Mucosa of rectum (tissue), 2 donors: ENCODE data around the gene DENND4A.

Source experiments
- H3K27ac ChIP-seq, 2 donors: one replicate each; pipeline ENCODE4 v1.7.0; 2013; ENCODE audit warnings: inconsistent platforms in 2 of 2, low read depth in 2 of 2, low read length in 2 of 2
- H3K27me3 ChIP-seq, 2 donors: one replicate each; pipeline ENCODE4 v1.7.0; 2013; ENCODE audit warnings: low read length in 2 of 2; ENCODE audit not compliant: control insufficient read depth in 2 of 2, insufficient read depth in 2 of 2
- H3K36me3 ChIP-seq, 2 donors: one replicate each; pipeline ENCODE4 v1.7.0; 2013; ENCODE audit warnings: low read length in 2 of 2; ENCODE audit not compliant: control insufficient read depth in 2 of 2, insufficient read depth in 2 of 2
- H3K4me1 ChIP-seq, 2 donors: one replicate each; pipeline ENCODE4 v1.7.0; 2013; ENCODE audit warnings: low read length in 2 of 2, mild to moderate bottlenecking in 1 of 2; ENCODE audit not compliant: control insufficient read depth in 2 of 2, insufficient read depth in 2 of 2
- H3K4me3 ChIP-seq, 2 donors: one replicate each; pipeline ENCODE4 v1.7.0; 2013; ENCODE audit warnings: low read length in 2 of 2
- H3K9ac ChIP-seq, 2 donors: one replicate each; pipeline ENCODE4 v1.7.0; 2013; ENCODE audit warnings: low read length in 2 of 2, low read depth in 1 of 2, mild to moderate bottlenecking in 1 of 2
- H3K9me3 ChIP-seq, 2 donors: one replicate each; pipeline ENCODE4 v1.7.0; 2013; ENCODE audit warnings: low read length in 2 of 2; ENCODE audit not compliant: control insufficient read depth in 2 of 2
- donor health status: healthy.
- donor health status: Normal muscosa, but diverticular disease.

The DENND4A gene

DNA sequence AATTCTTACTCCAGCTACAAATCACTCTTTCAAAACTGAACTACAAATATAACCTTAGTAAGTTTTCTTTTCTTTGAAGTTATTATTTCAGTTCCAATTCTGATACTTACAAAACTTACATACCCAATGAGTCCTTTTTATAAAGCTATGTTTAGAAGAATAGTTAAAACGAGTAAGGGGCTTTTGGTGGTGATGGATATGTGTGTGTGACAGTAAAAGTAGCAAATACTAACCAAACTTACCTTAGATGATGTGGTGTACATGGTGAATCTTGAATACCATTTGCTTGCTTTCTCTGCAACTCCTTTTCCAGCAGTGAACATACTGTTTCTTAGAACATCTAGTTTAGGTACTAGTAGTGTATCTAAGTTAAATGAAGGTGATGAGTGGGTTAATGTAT lies 101.9 kb downstream of the DENND4A start:
- no peaks in the 10 kb centered on the region for H3K9me3 ChIP-seq
- no peak overlapping the region for H3K27ac ChIP-seq
- H3K9ac ChIP-seq = no peak overlapping the region
- no peak overlapping the region for H3K4me3 ChIP-seq
- H3K27me3 ChIP-seq = no peaks in the 10 kb centered on the region
- peaks cover 20 to 22% of the 10 kb centered on the region in 2 donors for H3K36me3 ChIP-seq
- no peaks in the 10 kb centered on the region for H3K4me1 ChIP-seq

DNA sequence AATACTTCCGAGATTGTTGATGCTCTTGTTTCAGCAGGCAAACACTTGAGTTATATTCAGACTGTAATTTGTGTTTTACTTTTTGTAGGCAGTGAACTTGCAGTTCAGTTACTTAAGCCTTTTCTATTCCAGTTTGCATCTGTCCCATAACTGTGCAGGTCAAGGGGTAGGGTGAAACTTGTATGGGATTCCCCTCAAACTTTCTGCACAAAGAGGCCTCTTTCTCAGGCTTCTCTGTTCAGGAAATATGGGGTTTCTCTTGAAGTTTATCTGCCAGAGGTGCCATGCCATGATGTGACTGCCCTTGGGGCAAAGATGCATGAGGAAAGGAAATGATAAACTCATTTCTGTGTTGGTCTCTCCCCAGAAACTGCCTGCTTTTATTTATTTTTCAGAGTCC lies 103.6 kb downstream of the DENND4A start:
- H3K4me1 ChIP-seq = no peaks in the 10 kb centered on the region
- no peak overlapping the region for H3K9ac ChIP-seq
- no peaks in the 10 kb centered on the region for H3K27me3 ChIP-seq
- H3K4me3 ChIP-seq = no peak overlapping the region
- H3K9me3 ChIP-seq = no peaks in the 10 kb centered on the region
- no peak overlapping the region for H3K27ac ChIP-seq
- H3K36me3 ChIP-seq = peaks cover 18 to 20% of the 10 kb centered on the region in 2 donors

DNA sequence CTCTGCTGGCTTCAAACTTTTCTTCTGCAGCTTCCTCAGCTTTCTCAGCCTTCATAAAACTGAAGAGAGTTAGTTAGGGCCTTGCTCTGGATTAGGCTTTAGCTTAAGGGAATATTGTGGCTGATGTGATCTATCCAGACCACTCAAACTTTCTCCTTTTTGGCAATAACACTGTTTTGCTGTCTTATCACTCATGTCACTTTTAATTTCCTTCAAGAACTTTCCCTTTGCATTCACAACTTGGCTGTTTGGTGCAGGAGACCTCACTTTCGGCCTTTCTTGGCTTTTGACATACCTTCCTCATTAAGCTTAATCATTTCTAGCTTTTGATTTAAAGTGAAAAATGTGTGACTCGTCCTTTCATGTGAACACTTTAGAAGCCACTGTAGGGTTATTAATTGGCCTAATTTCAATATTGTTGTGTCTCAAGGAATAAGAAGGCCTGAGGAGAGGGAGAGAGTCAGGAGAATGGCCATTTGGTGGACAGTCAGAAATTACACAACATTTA lies 109.6 kb downstream of the DENND4A start:
- no peaks in the 10 kb centered on the region for H3K9me3 ChIP-seq
- no peak overlapping the region for H3K9ac ChIP-seq
- no peak overlapping the region for H3K4me3 ChIP-seq
- no peaks in the 10 kb centered on the region for H3K27me3 ChIP-seq
- H3K36me3 ChIP-seq = no peaks in the 10 kb centered on the region
- H3K4me1 ChIP-seq = no peaks in the 10 kb centered on the region
- no peak overlapping the region for H3K27ac ChIP-seq

DNA sequence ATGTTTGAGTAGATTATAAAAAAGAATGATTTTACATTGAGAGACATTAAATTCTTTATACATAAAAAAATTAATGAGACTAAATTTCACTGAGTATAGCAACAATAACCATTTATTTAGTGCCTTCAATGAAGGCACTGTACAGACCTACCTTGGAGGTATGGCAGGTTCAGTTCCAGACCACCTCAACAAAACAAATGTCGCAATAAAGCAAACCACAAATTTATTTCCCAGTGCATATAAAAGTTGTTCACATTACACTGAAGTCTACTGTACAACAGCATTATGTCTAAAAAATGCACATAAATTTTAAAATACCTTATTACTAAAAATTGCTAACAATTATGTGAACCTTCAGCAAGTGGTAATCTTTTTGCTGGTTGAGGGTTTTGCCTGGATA lies 111.5 kb downstream of the DENND4A start:
- Histone ChIP-seq H3K4me3 (no peak overlapping the region), H3K4me1 (no peaks in the 10 kb centered on the region), H3K36me3 (peaks cover 0 to 1% of the 10 kb centered on the region in 2 donors), H3K9me3 (no peaks in the 10 kb centered on the region), H3K27me3 (no peaks in the 10 kb centered on the region), H3K9ac (no peak overlapping the region), H3K27ac (no peak overlapping the region)

DNA sequence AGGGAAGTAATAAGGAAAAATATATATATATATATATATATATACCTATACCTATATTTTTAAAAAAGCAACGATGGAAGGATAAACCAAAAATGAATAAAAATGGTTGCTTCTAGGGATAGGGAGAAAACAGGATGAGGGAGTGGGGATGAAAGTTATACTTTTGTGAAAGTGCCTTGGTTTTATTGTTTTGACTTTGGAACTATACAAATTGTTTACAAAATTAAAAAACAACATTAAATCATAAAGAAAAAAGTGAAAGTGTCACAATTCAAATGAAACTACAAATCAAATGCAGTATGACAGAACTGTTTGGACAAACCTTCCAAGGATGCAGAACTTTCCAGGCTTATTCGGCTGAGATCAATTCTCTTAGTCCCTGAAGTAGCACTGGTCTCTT lies 116.0 kb downstream of the DENND4A start:
- Histone ChIP-seq H3K9me3 (no peaks in the 10 kb centered on the region), H3K27ac (no peak overlapping the region), H3K4me3 (no peak overlapping the region), H3K27me3 (no peaks in the 10 kb centered on the region), H3K4me1 (no peaks in the 10 kb centered on the region), H3K9ac (no peak overlapping the region), H3K36me3 (peaks cover 0 to 10% of the 10 kb centered on the region in 2 donors)

DNA sequence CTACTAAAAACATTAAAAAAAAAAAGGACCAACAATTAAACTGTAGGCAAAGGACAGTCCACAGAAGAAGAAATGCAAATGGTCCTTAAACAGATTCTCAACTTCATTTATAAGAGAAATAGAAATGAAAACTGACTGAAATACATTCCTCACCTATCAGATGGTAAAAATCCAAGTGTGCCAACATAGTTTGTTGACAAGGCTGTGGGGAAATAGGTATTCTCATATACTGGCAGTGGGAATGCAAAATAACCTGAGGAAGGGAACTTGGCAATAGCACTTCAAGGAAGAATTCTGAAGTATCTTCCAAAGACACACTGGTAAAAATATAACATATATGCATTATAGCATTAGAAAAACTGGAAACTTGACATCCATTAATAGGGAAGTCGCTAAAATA lies 116.5 kb downstream of the DENND4A start:
- H3K27me3 ChIP-seq = no peaks in the 10 kb centered on the region
- H3K4me1 ChIP-seq = no peaks in the 10 kb centered on the region
- no peak overlapping the region for H3K27ac ChIP-seq
- no peaks in the 10 kb centered on the region for H3K9me3 ChIP-seq
- no peak overlapping the region for H3K4me3 ChIP-seq
- H3K9ac ChIP-seq = no peak overlapping the region
- peaks cover 0 to 13% of the 10 kb centered on the region in 2 donors for H3K36me3 ChIP-seq

DNA sequence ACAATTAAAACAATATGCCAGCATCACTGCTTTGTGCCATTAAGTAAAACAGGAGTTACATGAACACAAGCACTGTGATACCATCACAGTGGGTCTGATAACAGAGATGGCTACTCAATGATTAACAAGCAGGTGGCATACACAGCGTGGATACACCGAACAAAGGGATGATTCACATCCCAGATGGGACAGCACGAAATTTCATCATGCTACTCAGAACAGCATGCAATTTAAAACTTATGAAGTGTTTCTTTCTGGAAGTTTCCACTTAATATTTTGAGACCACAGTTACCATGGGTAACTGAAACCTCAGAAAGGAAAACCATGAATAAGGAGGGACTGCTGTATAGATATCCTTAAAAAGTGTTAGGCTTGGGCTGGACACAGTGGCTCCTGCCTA lies 125.8 kb downstream of the DENND4A start:
- H3K27me3 ChIP-seq = no peaks in the 10 kb centered on the region
- no peak overlapping the region for H3K4me3 ChIP-seq
- no peaks in the 10 kb centered on the region for H3K4me1 ChIP-seq
- peaks cover 23 to 30% of the 10 kb centered on the region in 2 donors for H3K36me3 ChIP-seq
- H3K27ac ChIP-seq = no peak overlapping the region
- no peaks in the 10 kb centered on the region for H3K9me3 ChIP-seq
- no peak overlapping the region for H3K9ac ChIP-seq

DNA sequence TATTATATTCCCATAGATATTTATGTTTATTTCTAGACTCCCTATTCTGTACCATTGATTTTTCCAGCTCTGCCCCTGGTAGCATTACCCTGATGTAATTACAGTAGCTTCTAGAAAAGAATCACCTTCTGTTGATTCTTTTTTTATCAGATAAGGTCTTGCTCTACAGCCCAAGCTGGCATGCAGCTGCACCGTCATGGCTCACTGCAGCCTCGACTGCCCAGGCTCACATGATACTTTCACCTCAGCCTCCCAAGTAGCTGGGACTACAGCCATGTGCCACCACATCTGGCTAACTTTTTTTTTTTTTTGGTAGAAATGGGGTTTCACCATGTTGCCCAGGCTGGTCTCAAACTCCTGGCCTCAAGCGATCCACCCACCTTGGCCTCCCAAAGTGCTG lies 128.6 kb downstream of the DENND4A start:
- Histone ChIP-seq H3K36me3 (peaks cover 14 to 19% of the 10 kb centered on the region in 2 donors), H3K27ac (no peak overlapping the region), H3K9ac (no peak overlapping the region), H3K9me3 (no peaks in the 10 kb centered on the region), H3K4me3 (no peak overlapping the region), H3K27me3 (no peaks in the 10 kb centered on the region), H3K4me1 (no peaks in the 10 kb centered on the region)

DNA sequence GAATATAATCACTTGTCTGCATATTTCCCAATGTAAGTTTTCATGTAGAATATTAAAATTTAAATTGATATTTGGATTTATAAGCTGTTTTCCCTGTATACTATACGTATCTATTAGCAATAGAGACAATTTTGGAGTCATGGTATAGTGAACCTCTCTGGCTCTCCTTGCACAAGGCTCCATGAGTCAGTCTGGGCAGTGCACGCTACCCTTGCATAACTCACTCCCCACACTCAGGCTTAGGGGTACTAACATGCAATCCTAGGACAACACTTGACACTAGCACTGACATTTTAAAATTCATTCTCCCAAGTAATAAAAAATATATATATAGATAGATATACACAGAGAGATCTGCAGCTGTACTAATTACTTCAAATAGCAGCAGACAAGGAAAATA lies 131.2 kb downstream of the DENND4A start:
- H3K9me3 ChIP-seq = no peaks in the 10 kb centered on the region
- H3K27me3 ChIP-seq = no peaks in the 10 kb centered on the region
- no peak overlapping the region for H3K9ac ChIP-seq
- H3K4me1 ChIP-seq = no peaks in the 10 kb centered on the region
- no peak overlapping the region for H3K4me3 ChIP-seq
- no peak overlapping the region for H3K27ac ChIP-seq
- peaks cover 10 to 14% of the 10 kb centered on the region in 2 donors for H3K36me3 ChIP-seq

DNA sequence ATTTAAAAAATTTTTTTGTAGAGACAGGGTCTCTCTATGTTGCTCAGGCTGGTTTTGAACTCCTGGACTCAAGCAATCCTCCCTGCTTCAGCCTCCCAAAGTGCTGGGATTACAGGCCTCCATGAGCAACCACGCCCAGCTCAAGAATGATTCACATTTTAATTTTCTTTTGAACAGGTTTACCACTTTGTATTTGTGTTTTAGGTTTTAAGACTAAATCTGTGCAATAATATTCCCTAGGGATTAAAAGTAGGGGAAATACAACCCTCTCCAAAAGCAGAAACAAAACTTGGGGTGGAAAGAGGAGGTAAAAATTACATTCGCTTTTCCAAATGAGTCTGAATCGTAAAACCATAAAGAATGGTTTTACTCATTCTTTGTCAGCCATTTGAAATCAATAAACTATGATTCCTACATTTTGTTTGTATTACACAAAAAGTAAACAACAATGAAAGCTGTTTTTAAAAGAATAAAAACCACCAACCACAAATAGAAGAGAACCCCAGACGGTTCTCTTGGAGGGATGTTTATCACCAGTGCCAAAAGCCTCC lies 132.5 kb downstream of the DENND4A start:
- peaks cover 9 to 13% of the 10 kb centered on the region in 2 donors for H3K36me3 ChIP-seq
- no peak overlapping the region for H3K4me3 ChIP-seq
- no peaks in the 10 kb centered on the region for H3K27me3 ChIP-seq
- no peaks in the 10 kb centered on the region for H3K4me1 ChIP-seq
- H3K9me3 ChIP-seq = no peaks in the 10 kb centered on the region
- H3K9ac ChIP-seq = no peak overlapping the region
- no peak overlapping the region for H3K27ac ChIP-seq

DNA sequence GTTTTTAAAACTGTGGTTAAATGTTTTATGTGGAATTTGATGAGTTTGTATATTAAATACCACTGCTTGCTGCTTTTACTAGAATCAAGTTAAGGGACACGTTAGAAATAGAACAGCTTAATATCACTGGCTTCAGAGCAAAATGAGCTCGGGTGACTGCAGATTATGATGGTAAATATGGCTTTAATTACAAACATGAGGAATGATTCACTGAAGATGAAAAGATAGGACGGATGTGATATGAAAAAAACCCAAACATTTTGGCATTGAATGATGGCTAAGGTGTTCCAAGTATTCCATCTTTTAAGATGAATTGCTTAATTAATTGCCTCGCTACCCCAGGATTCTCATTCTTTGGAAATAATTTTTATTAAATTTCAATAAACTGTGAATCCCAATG lies 136.6 kb downstream of the DENND4A start:
- no peak overlapping the region for H3K27ac ChIP-seq
- H3K36me3 ChIP-seq = peaks cover 12 to 16% of the 10 kb centered on the region in 2 donors
- H3K9ac ChIP-seq = no peak overlapping the region
- H3K4me1 ChIP-seq = no peaks in the 10 kb centered on the region
- H3K27me3 ChIP-seq = no peaks in the 10 kb centered on the region
- H3K9me3 ChIP-seq = no peaks in the 10 kb centered on the region
- no peak overlapping the region for H3K4me3 ChIP-seq
